Type B pancreatic cell (in vitro differentiated cells): ENCODE data around the gene LRP4. TPM values are rescaled to one million over a fixed set of nuclear protein-coding genes. Genes with fewer than 3 reads are reported as not detected.

Experiments used
- DNase-seq: peaks from one replicate; pipeline ENCODE4 v3.0.0; 2021; ENCODE audit warnings: mixed read lengths; ENCODE audit not compliant: unreplicated experiment; ENCODE audit errors: extremely low spot score
- H3K27ac Mint-ChIP-seq: 2 replicates; pipeline ENCODE4 v1.8.0; 2021; ENCODE audit warnings: mild to moderate bottlenecking, mixed read lengths
- H3K27me3 Mint-ChIP-seq: 2 replicates; pipeline ENCODE4 v1.8.0; 2021; ENCODE audit warnings: mixed read lengths
- H3K36me3 Mint-ChIP-seq: 2 replicates; pipeline ENCODE4 v1.8.0; 2021; ENCODE audit warnings: mixed read lengths
- H3K4me1 Mint-ChIP-seq: one replicate; pipeline ENCODE4 v1.8.0; 2021; ENCODE audit warnings: mixed read lengths; ENCODE audit not compliant: unreplicated experiment
- H3K4me3 Mint-ChIP-seq: 2 replicates; pipeline ENCODE4 v1.8.0; 2021; ENCODE audit warnings: mild to moderate bottlenecking, mixed read lengths
- H3K9me3 Mint-ChIP-seq: 2 replicates; pipeline ENCODE4 v1.8.0; 2021; ENCODE audit warnings: mixed read lengths
- total RNA-seq: library from RNA; stranded (reverse); gene quantifications from 2 replicates; pipeline ENCODE4 v1.2.1, GENCODE V29; 2021; ENCODE audit warnings: low replicate concordance
- TF ChIP-seq, protein P1 (sequence below): fragments of 200-600 bp; sonication (generic); conservative IDR thresholded peaks from 2 replicates; pipeline ENCODE4 v1.5.0; 2021; ENCODE audit warnings: antibody characterized with exemption, mild to moderate bottlenecking

The LRP4 gene
- total RNA-seq, 1 donor from 2014 or later: 46.9 TPM

DNA sequence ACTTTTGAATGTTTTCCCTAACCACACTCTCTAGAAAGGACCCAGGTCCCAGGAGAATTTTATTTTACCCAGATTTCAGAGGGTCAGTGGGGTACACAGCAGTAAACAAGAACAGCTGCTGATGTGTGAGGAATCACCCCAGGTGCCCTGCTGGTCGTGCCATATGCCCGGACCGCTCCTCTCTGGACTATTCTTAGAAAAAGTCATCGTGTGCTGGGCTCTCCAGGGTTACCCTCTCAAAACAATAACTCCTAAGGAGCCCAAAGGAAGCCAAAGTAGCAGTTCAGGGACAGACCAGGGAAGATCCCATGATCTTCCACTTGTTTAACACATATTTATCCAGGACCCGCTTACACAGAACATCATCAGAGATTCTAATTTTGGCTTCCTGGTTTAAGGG lies 29.7 kb downstream of the LRP4 start:
- H3K4me1 Mint-ChIP-seq: peaks cover 3% of the 10 kb centered on the region
- TF ChIP-seq, protein P1, sequence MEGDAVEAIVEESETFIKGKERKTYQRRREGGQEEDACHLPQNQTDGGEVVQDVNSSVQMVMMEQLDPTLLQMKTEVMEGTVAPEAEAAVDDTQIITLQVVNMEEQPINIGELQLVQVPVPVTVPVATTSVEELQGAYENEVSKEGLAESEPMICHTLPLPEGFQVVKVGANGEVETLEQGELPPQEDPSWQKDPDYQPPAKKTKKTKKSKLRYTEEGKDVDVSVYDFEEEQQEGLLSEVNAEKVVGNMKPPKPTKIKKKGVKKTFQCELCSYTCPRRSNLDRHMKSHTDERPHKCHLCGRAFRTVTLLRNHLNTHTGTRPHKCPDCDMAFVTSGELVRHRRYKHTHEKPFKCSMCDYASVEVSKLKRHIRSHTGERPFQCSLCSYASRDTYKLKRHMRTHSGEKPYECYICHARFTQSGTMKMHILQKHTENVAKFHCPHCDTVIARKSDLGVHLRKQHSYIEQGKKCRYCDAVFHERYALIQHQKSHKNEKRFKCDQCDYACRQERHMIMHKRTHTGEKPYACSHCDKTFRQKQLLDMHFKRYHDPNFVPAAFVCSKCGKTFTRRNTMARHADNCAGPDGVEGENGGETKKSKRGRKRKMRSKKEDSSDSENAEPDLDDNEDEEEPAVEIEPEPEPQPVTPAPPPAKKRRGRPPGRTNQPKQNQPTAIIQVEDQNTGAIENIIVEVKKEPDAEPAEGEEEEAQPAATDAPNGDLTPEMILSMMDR: no peak
- no peak overlapping the region for H3K4me3 Mint-ChIP-seq
- no peaks in the 10 kb centered on the region for H3K27me3 Mint-ChIP-seq
- H3K27ac Mint-ChIP-seq: no peak overlapping the region
- DNase-seq: no peak
- H3K9me3 Mint-ChIP-seq: no peaks in the 10 kb centered on the region
- peaks cover 13% of the 10 kb centered on the region for H3K36me3 Mint-ChIP-seq

GRCh38 chr11:46886211-46886610 lies 32.1 kb downstream of the LRP4 start:
- no peak for DNase-seq
- H3K36me3 Mint-ChIP-seq: peaks cover 21% of the 10 kb centered on the region
- H3K9me3 Mint-ChIP-seq: no peaks in the 10 kb centered on the region
- H3K4me1 Mint-ChIP-seq: peaks cover 3% of the 10 kb centered on the region
- TF ChIP-seq, protein P1: no peak
- no peak overlapping the region for H3K27ac Mint-ChIP-seq
- H3K27me3 Mint-ChIP-seq: no peaks in the 10 kb centered on the region
- H3K4me3 Mint-ChIP-seq: no peak overlapping the region

- no peaks in the 10 kb centered on the region for H3K27me3 Mint-ChIP-seq
- no peaks in the 10 kb centered on the region for H3K4me1 Mint-ChIP-seq
- DNase-seq: no peak
- no peaks in the 10 kb centered on the region for H3K9me3 Mint-ChIP-seq
- TF ChIP-seq, protein P1: no peak
- peaks cover 15% of the 10 kb centered on the region for H3K36me3 Mint-ChIP-seq
- no peak overlapping the region for H3K4me3 Mint-ChIP-seq
- no peak overlapping the region for H3K27ac Mint-ChIP-seq
Observed at GRCh38 chr11:46879056-46879585, 39.2 kb downstream of the LRP4 start.

DNA sequence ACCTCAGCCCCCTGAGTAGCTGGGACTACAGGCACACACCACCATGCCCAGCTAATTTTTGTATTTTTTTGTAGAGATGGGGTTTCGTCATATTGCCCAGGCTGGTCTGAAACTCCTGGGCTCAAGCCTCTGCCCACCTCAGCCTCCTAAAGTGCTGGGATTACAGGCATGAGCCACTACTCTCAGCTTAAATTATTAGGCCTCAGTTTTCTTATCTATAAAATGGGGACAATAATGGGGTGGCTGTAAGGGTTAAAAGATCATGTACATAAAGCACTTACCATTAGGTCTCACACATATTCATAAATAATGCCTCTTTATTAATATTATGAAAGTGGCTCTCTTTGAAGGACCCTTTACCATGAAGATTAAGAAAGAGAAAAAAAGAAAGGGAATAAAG lies 40.8 kb downstream of the LRP4 start:
- no peak overlapping the region for H3K27ac Mint-ChIP-seq
- no peak overlapping the region for H3K4me3 Mint-ChIP-seq
- peaks cover 11% of the 10 kb centered on the region for H3K36me3 Mint-ChIP-seq
- no peaks in the 10 kb centered on the region for H3K9me3 Mint-ChIP-seq
- H3K4me1 Mint-ChIP-seq: no peaks in the 10 kb centered on the region
- H3K27me3 Mint-ChIP-seq: no peaks in the 10 kb centered on the region
- TF ChIP-seq, protein P1: no peak
- no peak for DNase-seq

GRCh38 chr11:46876471-46876870 lies 41.9 kb downstream of the LRP4 start:
- Mint-ChIP-seq H3K4me3 (no peak overlapping the region), H3K4me1 (no peaks in the 10 kb centered on the region), H3K36me3 (peaks cover 10% of the 10 kb centered on the region), H3K27me3 (no peaks in the 10 kb centered on the region), H3K9me3 (no peaks in the 10 kb centered on the region), H3K27ac (no peak overlapping the region)
- DNase-seq: no peak
- TF ChIP-seq, protein P1: no peak

DNA sequence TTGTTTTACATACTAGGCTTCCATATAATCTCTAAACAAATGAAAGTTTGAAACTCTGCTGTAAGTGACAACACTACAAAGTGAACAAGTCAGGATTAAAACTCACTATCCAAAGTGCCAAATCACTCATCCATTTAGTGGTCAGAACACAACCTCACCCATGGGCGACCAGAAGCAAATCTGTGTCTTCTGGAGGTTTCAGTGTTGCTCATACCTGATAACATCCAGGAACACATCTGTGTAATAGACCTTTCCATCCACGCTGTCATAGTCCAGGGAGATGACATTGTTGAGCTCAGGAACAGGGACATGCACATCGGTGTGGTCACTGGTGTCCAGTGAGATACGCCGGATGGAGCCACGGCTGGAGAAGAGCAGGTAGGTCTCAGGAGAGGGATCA lies 43.8 kb downstream of the LRP4 start:
- H3K9me3 Mint-ChIP-seq: no peaks in the 10 kb centered on the region
- no peak for DNase-seq
- TF ChIP-seq, protein P1: no peak
- no peak overlapping the region for H3K27ac Mint-ChIP-seq
- no peaks in the 10 kb centered on the region for H3K27me3 Mint-ChIP-seq
- no peaks in the 10 kb centered on the region for H3K4me1 Mint-ChIP-seq
- peaks cover 11% of the 10 kb centered on the region for H3K36me3 Mint-ChIP-seq
- no peak overlapping the region for H3K4me3 Mint-ChIP-seq
